Left ventricle myocardium inferior (tissue), 1 donor: Measurements from ENCODE around the gene ITGAV. TPM values are rescaled to one million over a fixed set of nuclear protein-coding genes. Genes with fewer than 3 reads are reported as not detected.

ENCODE experiments used
- DNase-seq: peaks from one replicate; pipeline ENCODE4 v3.0.0-alpha.2; 2020
- H3K27ac ChIP-seq: fragments of 200-600 bp; replicated peaks from 2 replicates; pipeline ENCODE4 v1.8.0; 2021
- H3K27me3 ChIP-seq: fragments of 200-600 bp; 2 replicates; pipeline ENCODE4 v1.8.0; 2021; ENCODE audit warnings: low read depth
- H3K36me3 ChIP-seq: fragments of 200-600 bp; 2 replicates; pipeline ENCODE4 v1.8.0; 2021
- H3K4me1 ChIP-seq: fragments of 200-600 bp; 2 replicates; pipeline ENCODE4 v1.8.0; 2021
- H3K4me3 ChIP-seq: fragments of 200-600 bp; 2 replicates; pipeline ENCODE4 v1.8.0; 2021; ENCODE audit warnings: mild to moderate bottlenecking, moderate library complexity
- H3K9me3 ChIP-seq: fragments of 200-600 bp; replicated peaks from 2 replicates; pipeline ENCODE4 v1.8.0; 2021
- intact Hi-C: fragments of 100-400 bp; cut with micrococcal nuclease; formaldehyde crosslinking; loops from one replicate; pipeline ENCODE4 v1.11.0; 2022
- total RNA-seq: library from RNA; stranded (reverse); fragmentation: NEBNext Ultra II Directional; extraction: Animal tissue kit (Norgen Biotek cat#: 25700); gene quantifications from one replicate; pipeline ENCODE4 v1.2.1, GENCODE V29; 2021
- TF ChIP-seq, protein P1 (sequence below): fragments of 200-600 bp; IDR thresholded peaks from 2 replicates; pipeline ENCODE4 v1.8.0; 2021; ENCODE audit warnings: antibody characterized with exemption, mild to moderate bottlenecking, borderline replicate concordance
- donor health status: DM: no; HTN: yes; CAD: no; lungs with severe emphysema.

Gene ITGAV
- total RNA-seq, 1 donor from 2014 or later = 178 TPM

DNA sequence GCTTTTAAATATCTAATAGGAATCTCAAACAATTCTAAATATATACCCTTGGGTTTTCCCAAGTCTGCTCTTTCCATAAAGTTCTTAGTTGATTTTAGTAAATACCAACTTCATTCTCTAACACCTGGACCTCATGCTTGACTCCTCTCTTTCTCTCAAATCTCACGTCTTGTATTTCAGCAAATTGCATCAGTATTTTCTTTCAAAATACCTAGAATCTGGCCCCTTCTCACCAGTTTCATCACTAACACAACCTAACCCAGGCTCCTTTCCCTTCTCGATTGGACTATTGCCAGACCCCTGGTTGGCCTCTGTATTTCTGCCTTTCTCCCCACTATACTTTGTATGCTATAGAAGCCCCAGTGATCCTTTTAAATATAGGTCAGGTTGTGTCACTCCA, 81.0 kb downstream of the ITGAV start:
- H3K27ac ChIP-seq = no peak overlapping the region
- intact Hi-C loops = no loop called here
- H3K9me3 ChIP-seq = peaks cover 18% of the 10 kb centered on the region
- TF ChIP-seq, protein P1, sequence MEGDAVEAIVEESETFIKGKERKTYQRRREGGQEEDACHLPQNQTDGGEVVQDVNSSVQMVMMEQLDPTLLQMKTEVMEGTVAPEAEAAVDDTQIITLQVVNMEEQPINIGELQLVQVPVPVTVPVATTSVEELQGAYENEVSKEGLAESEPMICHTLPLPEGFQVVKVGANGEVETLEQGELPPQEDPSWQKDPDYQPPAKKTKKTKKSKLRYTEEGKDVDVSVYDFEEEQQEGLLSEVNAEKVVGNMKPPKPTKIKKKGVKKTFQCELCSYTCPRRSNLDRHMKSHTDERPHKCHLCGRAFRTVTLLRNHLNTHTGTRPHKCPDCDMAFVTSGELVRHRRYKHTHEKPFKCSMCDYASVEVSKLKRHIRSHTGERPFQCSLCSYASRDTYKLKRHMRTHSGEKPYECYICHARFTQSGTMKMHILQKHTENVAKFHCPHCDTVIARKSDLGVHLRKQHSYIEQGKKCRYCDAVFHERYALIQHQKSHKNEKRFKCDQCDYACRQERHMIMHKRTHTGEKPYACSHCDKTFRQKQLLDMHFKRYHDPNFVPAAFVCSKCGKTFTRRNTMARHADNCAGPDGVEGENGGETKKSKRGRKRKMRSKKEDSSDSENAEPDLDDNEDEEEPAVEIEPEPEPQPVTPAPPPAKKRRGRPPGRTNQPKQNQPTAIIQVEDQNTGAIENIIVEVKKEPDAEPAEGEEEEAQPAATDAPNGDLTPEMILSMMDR = no peak
- no peaks in the 10 kb centered on the region for H3K4me1 ChIP-seq
- H3K27me3 ChIP-seq = no peaks in the 10 kb centered on the region
- H3K36me3 ChIP-seq = peaks cover 98% of the 10 kb centered on the region
- DNase-seq = no peak
- H3K4me3 ChIP-seq = no peak overlapping the region

DNA sequence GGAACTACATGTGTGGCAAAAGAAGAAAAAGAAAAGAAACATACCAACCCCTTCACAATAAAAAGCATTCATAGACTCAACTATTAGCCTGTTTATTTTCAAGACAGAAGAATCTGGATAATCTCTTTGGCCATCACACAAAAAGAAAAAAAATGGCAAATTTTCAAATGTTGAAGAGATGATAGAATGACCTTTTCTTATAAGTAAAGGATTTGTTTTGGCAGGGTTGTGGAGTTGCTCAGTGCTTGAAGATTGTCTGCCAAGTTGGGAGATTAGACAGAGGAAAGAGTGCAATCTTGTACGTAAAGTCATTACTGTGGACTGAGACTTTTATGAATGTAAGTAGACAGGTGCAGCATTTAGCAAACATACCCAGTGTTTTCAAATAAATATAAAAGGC, 85.5 kb downstream of the ITGAV start:
- Histone ChIP-seq H3K27me3 (no peaks in the 10 kb centered on the region), H3K9me3 (peaks cover 18% of the 10 kb centered on the region), H3K4me1 (no peaks in the 10 kb centered on the region), H3K36me3 (peaks cover 94% of the 10 kb centered on the region), H3K4me3 (no peak overlapping the region), H3K27ac (no peak overlapping the region)
- TF ChIP-seq, protein P1 = no peak
- DNase-seq = no peak
- intact Hi-C loops = no loop called here

DNA sequence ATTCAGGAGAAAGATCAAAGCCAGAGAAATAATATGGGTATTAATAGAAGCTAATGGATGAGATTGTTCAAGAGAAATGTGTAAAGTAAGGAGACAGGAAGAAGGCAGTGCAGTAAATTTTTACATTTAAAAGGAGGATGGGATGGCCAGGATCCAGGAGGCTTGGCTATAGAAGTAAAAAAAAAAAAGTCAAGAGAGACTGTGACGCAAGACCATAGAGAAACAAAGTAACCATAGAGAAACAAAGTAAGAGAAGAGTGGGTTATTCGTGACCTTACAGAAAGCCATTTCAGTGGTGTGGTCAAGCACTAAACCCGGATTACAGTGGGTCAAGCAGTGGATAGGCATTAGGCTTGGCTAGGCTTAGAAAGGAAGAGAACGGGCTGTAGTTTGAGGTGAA, 93.5 kb downstream of the ITGAV start:
- Histone ChIP-seq H3K4me3 (no peak overlapping the region), H3K36me3 (peaks cover 30% of the 10 kb centered on the region), H3K27me3 (no peaks in the 10 kb centered on the region), H3K9me3 (peaks cover 18% of the 10 kb centered on the region), H3K4me1 (no peaks in the 10 kb centered on the region), H3K27ac (no peak overlapping the region)
- intact Hi-C loops = no loop called here
- TF ChIP-seq, protein P1 = no peak
- DNase-seq = no peak

DNA sequence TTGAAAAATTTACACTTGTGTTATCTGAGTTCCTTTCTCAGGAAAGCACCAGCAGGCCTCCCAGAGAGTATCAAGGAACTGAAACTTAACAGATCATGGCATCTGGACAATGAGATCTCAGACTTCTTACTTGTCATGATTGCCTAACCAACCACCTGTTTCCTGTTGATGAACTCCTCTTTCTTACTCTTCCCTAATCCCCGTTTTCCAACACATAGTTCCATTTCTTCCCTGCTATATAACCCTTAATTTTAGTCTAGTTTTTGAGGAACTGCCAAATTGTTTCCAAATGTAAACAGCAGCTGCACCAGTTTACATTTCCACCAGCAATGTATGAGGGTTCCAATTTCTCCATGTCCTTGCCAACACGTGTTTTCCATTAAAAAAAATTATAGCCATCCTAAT, 98.0 kb downstream of the ITGAV start:
- TF ChIP-seq, protein P1 = no peak
- no peak for DNase-seq
- Histone ChIP-seq H3K27me3 (no peaks in the 10 kb centered on the region), H3K4me3 (no peak overlapping the region), H3K36me3 (no peaks in the 10 kb centered on the region), H3K4me1 (no peaks in the 10 kb centered on the region), H3K9me3 (peaks cover 18% of the 10 kb centered on the region), H3K27ac (no peak overlapping the region)
- intact Hi-C loops = no loop called here

DNA sequence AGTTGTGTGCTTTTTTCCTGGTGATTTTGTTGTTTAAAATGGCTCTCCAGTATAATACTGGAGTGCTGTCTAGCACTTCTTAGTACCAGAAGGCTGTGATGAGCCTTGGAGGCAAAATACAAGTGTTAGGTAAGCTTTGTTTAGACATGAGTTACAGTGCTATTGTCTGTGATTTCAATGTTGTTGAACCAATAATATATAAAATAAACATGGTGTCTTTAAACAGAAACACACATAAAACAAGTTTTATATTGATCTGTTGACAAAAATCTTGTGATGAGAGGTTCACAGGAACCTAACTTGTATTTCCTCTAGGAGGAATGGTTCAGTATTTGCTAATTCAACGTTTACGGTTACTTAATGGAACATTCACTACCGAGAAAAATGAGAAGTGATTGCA, 99.0 kb downstream of the ITGAV start:
- Histone ChIP-seq H3K27me3 (no peaks in the 10 kb centered on the region), H3K9me3 (peaks cover 18% of the 10 kb centered on the region), H3K4me3 (no peak overlapping the region), H3K27ac (no peak overlapping the region), H3K36me3 (no peaks in the 10 kb centered on the region), H3K4me1 (peaks cover 6% of the 10 kb centered on the region)
- intact Hi-C loops = no loop called here
- DNase-seq = no peak
- TF ChIP-seq, protein P1 = no peak

GRCh38 chr2:186690786-186691185, 100.9 kb downstream of the ITGAV start:
- TF ChIP-seq, protein P1 = no peak
- Histone ChIP-seq H3K36me3 (no peaks in the 10 kb centered on the region), H3K4me1 (peaks cover 22% of the 10 kb centered on the region), H3K27ac (no peak overlapping the region), H3K9me3 (peaks cover 18% of the 10 kb centered on the region), H3K4me3 (no peak overlapping the region), H3K27me3 (no peaks in the 10 kb centered on the region)
- intact Hi-C loops = no loop called here
- no peak for DNase-seq
